Cardiac muscle cell (in vitro differentiated cells and primary cell): Measurements from ENCODE around the gene HSD17B8. TPM values are rescaled to one million over a fixed set of nuclear protein-coding genes. Genes with fewer than 3 reads are reported as not detected.

Experiments used
- DNase-seq, 2 donors: peaks; one replicate each; pipeline versions ENCODE4 v3.0.0 to v3.0.0-alpha.2; 2010 to 2017; ENCODE audit warnings: low read depth in 1 of 2, low spot score in 1 of 2
- H3K27ac ChIP-seq: fragments of 200-600 bp; sonication (generic); 2 replicates; pipeline ENCODE4 v1.5.1; 2016
- H3K27me3 ChIP-seq: fragments of 200-600 bp; sonication (generic); 2 replicates; pipeline ENCODE4 v1.6.0; 2016; ENCODE audit warnings: control low read depth
- H3K36me3 ChIP-seq: fragments of 200-600 bp; sonication (generic); 2 replicates; pipeline ENCODE4 v1.5.1; 2016; ENCODE audit warnings: control low read depth
- H3K4me1 ChIP-seq: fragments of 200-600 bp; sonication (generic); 2 replicates; pipeline ENCODE4 v1.8.1; 2017; ENCODE audit warnings: low read depth, mild to moderate bottlenecking, mixed run types
- H3K4me3 ChIP-seq: fragments of 200-600 bp; sonication (generic); 2 replicates; pipeline ENCODE4 v1.5.1; 2016; ENCODE audit warnings: mild to moderate bottlenecking
- H3K9me3 ChIP-seq: fragments of 200-600 bp; sonication (generic); 2 replicates; pipeline ENCODE4 v1.5.1; 2017; ENCODE audit warnings: low read depth, mild to moderate bottlenecking, control low read depth
- polyA plus RNA-seq: library from polyadenylated mRNA; unstranded; fragments of >200 nt; fragmentation: Nextera tagmentation; extraction: Ambion mirVana; gene quantifications from 2 replicates; pipeline ENCODE4 v1.2.1, GENCODE V29; 2016
- total RNA-seq: library from RNA; depleted of rRNA; stranded (reverse); fragments of >200 nt; gene quantifications from 2 replicates; pipeline ENCODE4 v1.2.3, GENCODE V29; 2016
- TF ChIP-seq, protein P1 (sequence below): IDR thresholded peaks from 2 replicates; pipeline ENCODE4 v1.5.1; 2012; ENCODE audit warnings: low read depth, mild to moderate bottlenecking, low read length

HSD17B8 gene
- total and polyA plus RNA-seq, 2 experiments from 2014 or later = 45.4 to 47.6 TPM

DNA sequence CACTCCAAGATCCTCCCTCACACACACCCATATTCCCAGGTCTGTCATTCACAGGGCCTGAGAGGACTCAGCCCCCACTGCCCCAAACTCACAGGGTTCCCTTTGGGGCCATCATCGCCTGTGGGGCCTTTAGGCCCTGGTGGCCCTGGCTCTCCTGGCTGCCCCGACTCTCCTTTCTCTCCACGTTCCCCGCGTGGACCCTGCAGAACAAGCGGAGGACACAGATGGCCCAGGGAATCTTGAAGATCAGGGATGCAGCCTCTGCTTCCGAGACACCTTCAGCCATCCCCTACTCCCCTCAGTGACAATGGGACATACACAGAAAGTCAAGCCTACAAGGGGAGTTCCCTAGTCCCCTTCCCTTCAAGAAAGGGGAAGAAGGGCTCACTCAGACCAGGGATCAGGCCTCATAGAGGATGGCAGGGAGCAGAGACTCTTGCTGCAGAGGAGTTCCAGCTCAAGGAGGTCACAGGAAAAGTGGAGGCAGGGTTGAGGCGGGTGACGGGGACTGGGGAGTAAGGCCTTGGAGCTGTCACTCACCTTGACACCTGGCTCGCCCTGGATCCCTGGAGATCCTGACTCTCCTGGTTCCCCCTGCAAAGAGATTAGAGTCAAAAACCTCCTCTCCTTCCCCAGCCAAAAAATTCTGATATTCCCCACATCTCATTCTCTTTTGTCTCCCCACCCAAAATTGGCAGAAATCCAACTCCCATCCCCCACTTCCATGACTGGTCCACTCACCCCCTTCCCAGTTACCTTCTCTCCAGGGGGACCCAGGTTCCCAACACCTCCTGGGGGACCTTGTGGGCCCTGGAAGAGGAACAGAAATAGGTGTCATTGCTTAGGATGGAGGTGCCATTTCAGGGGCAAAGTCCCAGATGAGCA is 34.9 kb upstream of the HSD17B8 start:
- no peak for DNase-seq
- TF ChIP-seq, protein P1, sequence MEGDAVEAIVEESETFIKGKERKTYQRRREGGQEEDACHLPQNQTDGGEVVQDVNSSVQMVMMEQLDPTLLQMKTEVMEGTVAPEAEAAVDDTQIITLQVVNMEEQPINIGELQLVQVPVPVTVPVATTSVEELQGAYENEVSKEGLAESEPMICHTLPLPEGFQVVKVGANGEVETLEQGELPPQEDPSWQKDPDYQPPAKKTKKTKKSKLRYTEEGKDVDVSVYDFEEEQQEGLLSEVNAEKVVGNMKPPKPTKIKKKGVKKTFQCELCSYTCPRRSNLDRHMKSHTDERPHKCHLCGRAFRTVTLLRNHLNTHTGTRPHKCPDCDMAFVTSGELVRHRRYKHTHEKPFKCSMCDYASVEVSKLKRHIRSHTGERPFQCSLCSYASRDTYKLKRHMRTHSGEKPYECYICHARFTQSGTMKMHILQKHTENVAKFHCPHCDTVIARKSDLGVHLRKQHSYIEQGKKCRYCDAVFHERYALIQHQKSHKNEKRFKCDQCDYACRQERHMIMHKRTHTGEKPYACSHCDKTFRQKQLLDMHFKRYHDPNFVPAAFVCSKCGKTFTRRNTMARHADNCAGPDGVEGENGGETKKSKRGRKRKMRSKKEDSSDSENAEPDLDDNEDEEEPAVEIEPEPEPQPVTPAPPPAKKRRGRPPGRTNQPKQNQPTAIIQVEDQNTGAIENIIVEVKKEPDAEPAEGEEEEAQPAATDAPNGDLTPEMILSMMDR = no peak
- Histone ChIP-seq H3K4me3 (no peak overlapping the region), H3K36me3 (peaks cover 4% of the 10 kb centered on the region), H3K9me3 (no peaks in the 10 kb centered on the region), H3K27me3 (no peaks in the 10 kb centered on the region), H3K27ac (no peak overlapping the region), H3K4me1 (no peaks in the 10 kb centered on the region)

DNA sequence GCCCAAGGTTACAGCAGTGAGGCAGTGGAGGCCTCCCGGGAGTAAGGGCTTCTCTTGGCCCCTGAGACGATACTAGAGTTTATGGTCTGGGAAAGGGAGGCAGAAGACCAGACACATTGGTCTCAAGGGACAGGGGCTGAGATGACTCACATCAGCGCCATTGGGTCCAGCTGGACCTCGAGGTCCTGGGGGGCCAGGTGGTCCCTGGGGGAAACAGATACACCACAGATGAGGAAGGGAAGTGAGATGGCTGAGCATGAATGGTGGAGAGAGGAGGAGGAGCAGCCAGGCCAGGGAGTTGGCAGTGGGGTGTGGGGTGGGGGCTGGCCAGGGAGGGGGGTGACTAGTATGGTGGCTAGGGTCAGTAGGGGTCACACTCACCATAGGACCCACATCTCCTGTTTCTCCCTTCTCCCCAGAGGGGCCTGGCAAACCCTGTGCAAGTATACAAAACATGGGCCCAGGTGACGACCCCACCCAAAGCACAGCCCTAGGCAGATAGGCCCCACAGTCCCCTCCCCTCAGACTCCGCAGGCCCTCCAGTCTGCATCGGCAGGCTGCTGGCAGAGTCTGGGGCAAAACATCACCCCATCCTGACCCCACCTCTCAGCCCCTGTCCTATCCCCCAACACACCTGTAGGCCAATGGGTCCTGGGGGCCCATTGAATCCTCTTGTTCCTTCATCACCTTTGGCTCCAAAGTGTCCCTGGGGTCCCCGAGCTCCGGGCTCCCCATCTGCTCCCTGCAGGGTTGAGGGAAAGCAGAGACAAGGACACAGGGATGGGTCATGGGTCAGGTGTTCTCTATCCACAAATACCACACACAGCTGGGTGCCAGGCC is 34.1 kb upstream of the HSD17B8 start:
- Histone ChIP-seq H3K4me3 (no peak overlapping the region), H3K4me1 (no peaks in the 10 kb centered on the region), H3K36me3 (peaks cover 4% of the 10 kb centered on the region), H3K9me3 (no peaks in the 10 kb centered on the region), H3K27me3 (no peaks in the 10 kb centered on the region), H3K27ac (no peak overlapping the region)
- TF ChIP-seq, protein P1 = no peak
- no peak for DNase-seq

DNA sequence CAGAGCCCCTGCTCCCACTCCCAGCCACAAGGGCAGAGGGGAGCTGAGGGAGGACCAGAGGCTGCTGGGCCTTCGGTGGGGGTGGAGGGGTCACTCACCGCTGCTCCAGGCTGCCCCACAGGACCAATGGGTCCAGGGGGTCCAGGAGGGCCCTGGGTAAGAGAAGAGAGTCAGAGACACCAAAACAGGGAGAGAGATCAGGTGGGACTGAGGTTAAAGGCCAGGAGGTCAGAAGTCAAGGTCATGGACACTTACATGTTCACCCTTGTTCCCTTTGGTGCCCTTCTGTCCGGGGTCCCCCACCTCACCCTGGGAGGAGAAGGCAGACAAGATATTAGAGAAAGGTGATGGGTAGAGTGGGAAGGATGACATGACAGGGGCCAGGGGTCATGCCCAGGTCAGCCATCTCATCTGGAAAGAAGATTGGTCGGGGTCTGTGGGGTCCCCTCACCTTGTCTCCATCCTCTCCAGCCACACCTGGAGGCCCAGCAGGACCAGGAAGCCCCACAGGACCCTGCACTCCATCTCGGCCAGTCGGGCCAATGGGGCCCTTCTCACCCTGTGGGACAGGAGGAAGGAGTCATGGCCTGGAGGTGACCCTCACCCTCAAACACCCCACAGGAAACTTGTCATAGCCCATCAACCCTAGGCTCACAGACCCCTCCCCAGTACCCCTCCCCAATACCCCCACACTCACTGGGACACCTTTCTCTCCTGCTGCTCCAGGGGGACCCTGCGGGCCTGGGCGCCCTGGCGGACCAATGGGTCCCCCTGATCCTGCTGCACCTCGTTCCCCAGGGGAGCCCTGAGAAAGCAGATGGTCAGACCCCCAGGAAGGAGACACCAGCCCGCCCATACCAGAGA is 33.2 kb upstream of the HSD17B8 start:
- DNase-seq = no peak
- H3K9me3 ChIP-seq = no peaks in the 10 kb centered on the region
- H3K27me3 ChIP-seq = no peaks in the 10 kb centered on the region
- TF ChIP-seq, protein P1 = no peak
- H3K4me3 ChIP-seq = no peak overlapping the region
- H3K36me3 ChIP-seq = peaks cover 4% of the 10 kb centered on the region
- H3K4me1 ChIP-seq = no peaks in the 10 kb centered on the region
- H3K27ac ChIP-seq = no peak overlapping the region

DNA sequence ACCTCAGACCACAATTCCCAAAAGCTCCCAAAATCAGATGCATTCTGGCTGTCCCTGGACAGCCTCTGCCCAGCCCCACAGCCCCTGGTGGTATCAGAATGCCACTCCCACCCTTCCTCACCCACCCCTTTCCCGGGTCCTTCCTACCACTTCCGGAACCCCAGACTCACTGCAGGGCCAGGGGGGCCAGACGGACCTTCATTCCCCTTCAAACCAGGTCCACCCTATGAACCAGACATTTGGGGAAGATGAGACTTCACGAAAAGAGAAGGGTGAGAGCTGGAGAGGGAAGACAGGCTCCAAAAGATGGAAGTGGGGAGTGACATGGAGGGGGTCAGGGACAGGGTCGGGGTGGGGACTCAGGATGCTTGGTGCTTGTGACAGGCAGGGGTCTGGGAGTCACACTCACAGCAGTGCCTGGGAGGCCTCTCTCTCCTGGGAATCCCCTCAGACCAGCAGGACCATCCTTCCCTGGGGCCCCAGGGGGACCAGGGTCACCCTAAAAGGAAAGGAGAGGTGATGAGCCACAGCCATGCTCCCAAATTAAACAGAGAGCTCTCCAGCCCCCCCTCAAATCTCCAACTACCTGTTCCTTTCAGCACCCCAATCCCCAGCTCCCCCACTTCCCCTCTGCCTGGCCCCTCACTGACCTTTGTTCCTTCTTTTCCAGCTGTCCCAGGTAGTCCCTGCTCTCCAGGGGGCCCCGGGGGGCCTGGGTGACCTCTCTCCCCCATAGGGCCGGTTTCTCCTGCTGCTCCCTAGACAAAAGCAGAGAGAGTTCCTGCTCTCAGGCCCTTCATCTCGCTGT is 32.4 kb upstream of the HSD17B8 start:
- no peak overlapping the region for H3K27ac ChIP-seq
- H3K27me3 ChIP-seq = no peaks in the 10 kb centered on the region
- H3K36me3 ChIP-seq = peaks cover 4% of the 10 kb centered on the region
- no peaks in the 10 kb centered on the region for H3K4me1 ChIP-seq
- TF ChIP-seq, protein P1 = no peak
- no peak for DNase-seq
- no peaks in the 10 kb centered on the region for H3K9me3 ChIP-seq
- H3K4me3 ChIP-seq = no peak overlapping the region
